GM21737 (cell line): ENCODE results near the gene GLRX2.
"Not testable (repeated sequence)": the region's sequence is repeated elsewhere in the genome, so short reads cannot be mapped to it uniquely, and the experiment has no call there.

Experiments used
- ATAC-seq: cut with Tn5 transposase; IDR thresholded peaks from one replicate; pipeline ENCODE4 v1.9.1; 2021; ENCODE audit warnings: mild to moderate bottlenecking, moderate library complexity; ENCODE audit not compliant: unreplicated experiment

The GLRX2 gene

DNA sequence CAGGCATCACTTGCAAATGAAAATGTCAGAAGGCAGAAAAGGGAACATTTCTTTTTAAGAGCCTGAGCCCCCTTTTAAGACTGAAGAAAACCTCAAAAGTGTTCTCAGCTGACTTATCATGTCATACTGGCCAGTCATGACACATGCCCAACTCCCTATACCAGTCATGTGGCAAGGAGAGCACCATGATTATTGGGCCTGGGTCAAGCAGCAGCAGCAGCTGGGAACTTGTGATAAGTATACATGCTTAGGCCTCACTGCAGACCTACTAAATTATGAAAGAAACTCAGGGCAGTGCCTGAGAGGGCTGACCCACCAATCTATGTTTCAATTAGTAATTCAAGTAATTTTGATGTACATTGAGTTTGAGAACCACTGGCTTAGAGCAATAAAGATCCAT lies 37.2 kb downstream of the GLRX2 start:
- ATAC-seq = no peak

- ATAC-seq = no peak
Measured at GRCh38 chr1:193066606-193067005, 38.6 kb downstream of the GLRX2 start.

- no peak for ATAC-seq
Measured at GRCh38 chr1:193065954-193066353, 39.3 kb downstream of the GLRX2 start.

GRCh38 chr1:193062698-193063463 lies 42.3 kb downstream of the GLRX2 start:
- ATAC-seq = no peak

GRCh38 chr1:193060938-193061337 lies 44.3 kb downstream of the GLRX2 start:
- no peak for ATAC-seq

- ATAC-seq = no peak
Measured at GRCh38 chr1:193060406-193060805, 44.8 kb downstream of the GLRX2 start.

DNA sequence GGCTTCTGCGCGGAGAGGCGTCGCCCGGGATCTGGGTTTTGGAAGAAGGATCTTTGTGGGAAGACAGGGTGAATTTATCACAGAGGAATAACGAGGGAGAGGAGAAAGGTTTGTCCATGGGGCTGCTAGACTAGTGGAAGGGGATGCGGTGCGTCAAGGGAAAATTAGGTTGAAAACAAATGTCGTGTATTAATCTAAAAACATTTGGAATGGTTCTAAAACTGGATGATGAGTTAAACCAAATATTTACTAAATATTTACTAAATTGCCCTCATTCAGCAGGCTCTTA lies 45.2 kb downstream of the GLRX2 start:
- ATAC-seq = no peak

GRCh38 chr1:193059282-193060114 lies 45.7 kb downstream of the GLRX2 start, which contains the start of the genes RO60 and UCHL5:
RO60 (plus strand) TSS chr1:193059612; CDS start chr1:193069055, 9,443 bp downstream.
UCHL5 (minus strand) TSS chr1:193059360; CDS start chr1:193059260, 100 bp downstream.
- peak; percentile 95 for ATAC-seq

DNA sequence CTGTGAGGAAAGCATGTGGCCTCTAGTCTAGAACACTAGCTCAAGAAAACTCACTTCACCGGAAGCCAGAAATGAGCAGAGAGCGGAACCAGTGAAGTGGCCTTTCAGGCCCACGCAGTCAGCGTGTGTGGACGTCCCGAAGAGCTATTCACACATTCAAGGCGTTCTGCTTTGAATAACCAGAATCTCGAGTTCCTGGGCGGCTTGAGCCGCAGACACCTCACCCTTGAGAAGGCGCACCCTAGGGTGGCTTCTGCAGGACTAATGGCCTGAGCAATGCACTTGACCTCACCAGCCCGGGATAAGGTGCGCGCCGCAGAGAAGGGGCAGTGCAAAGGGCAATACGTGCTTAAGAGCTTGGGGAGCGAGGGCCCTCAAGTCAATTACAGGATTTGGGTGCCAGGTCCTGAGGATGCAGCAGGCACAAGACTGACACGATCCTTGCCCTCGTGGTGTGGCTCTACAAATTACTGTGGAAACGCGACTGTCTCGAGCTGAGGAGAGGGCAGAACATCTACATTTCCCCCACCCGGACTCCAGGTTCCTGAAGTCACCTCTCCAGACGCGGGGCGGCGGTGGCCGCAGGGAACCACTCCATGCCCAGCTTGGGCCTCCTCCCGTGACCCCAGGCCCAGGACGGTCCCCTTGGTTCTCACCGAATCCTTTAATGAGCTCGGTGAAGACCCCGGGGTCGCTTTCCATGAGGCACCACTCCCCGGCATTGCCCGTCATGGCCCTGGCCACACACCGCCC lies 46.5 kb downstream of the GLRX2 start:
- ATAC-seq = peak; percentile 35

DNA sequence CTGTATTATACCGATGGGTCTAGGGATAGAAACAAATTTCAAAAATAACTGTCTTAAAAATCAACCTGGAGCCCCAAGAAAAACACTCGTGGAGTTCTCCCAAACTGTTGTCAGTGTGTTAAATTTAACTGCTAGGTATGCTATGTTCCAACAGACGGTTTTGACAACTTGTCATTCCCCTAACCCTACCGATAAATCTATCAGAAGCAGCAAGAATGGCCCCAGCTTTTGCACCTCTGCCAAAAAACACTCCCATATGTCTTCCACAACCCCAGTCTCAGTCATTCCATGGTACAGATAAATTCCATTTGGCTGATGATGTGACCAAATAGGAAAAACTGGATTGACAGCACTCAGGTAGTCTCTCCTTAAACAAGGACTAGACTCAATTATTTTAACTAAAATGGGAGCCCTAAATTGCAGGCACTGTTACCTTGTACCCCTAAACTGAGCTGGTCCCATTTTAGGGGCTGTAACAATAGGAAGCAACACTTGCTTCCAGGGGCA lies 51.0 kb downstream of the GLRX2 start:
- no peak for ATAC-seq

- not testable (repeated sequence) for ATAC-seq
Measured at GRCh38 chr1:193048913-193049312, 56.3 kb downstream of the GLRX2 start.
